ENCODE measurements around the gene HLCS. TPM values are rescaled to one million over a fixed set of nuclear protein-coding genes. Genes with fewer than 3 reads are reported as not detected.
A peak's percentile ranks its signal among the peaks of the same experiment; 100 is the strongest.

The HLCS gene

DNA sequence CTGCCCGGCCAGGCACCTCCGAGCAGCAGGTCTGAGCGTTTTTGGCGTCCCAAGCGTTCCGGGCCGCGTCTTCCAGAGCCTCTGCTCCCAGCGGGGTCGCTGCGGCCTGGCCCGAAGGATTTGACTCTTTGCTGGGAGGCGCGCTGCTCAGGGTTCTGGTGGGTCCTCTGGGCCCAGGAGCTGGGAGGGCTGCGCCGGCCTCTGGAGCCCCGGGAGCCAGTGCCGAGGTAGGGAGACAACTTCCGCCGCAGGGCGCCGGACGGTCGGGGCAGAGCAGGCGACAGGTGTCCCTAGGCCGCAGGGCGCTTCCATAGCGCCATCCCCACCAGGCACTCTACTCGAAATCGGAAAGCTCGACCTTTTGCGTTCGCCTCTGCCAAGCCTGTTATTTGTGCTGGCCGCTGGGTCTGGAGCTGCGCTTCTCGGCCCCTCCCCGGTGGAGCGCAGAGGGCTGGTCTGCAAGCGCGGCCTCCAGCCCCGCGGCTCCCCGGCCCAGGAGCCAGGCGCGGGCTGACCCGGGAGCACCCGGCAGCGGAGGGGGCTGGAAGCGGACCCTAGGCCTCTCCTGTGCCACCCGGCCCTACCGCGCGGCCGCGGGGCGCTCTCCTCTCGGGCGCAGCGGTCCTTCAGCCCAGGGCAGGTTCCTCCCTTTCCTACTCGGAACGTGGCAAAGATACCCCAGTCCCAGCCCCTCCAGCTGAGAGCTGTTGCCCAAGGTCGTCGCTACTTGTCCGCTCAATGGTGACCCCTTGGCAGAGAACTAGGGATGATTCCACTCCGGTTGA is 265.3 kb downstream of the HLCS start:
- H3K4ac ChIP-seq (ENCODE audit: low read length) = no peak overlapping the region
- peaks cover 3% of the 10 kb centered on the region for H3K79me1 ChIP-seq (ENCODE audit: low read depth, low read length)
- H4K91ac ChIP-seq (ENCODE audit: low read depth, low read length, poor library complexity) = no peak overlapping the region
- H3K9ac ChIP-seq (ENCODE audit: low read depth, low read length, poor library complexity) = no peak overlapping the region
- H3K23ac ChIP-seq (ENCODE audit: low read depth, low read length, poor library complexity) = no peak overlapping the region
- no peak overlapping the region for H4K8ac ChIP-seq (ENCODE audit: low read depth, low read length)
- no peak overlapping the region for H3K27ac ChIP-seq (replicated peaks; ENCODE audit: low read length)
- DNase-seq (ENCODE audit: low spot score) = peak; percentile 54
- H3K4me2 ChIP-seq (ENCODE audit: insufficient read depth, low read length, poor library complexity, severe bottlenecking) = peak overlapping the region; percentile 68
- H2AFZ ChIP-seq (ENCODE audit: low read length) = peak overlapping the region; percentile 92
- no peaks in the 10 kb centered on the region for H3K36me3 ChIP-seq (replicated peaks in 1 of 2; ENCODE audit: control insufficient read depth in 2 of 2, insufficient read depth in 2 of 2, low read length in 2 of 2)
- H3K4me1 ChIP-seq (ENCODE audit: control insufficient read depth in 2 of 2, insufficient read depth in 1 of 2, low read depth in 1 of 2, low read length in 2 of 2) = peaks cover 8 to 25% of the 10 kb centered on the region in 2 donors
- peak overlapping the region; percentile 88 for H3K18ac ChIP-seq (ENCODE audit: low read length)
- no CpG with 5 or more reads among the region's 65 CpGs for WGBS, 2 donors (ENCODE audit: extremely low coverage in 2 of 2, insufficient read length in 2 of 2, insufficient replicate concordance in 1 of 2)
- no peak overlapping the region for H2BK120ac ChIP-seq (ENCODE audit: low read depth, low read length)
- H2BK15ac ChIP-seq (ENCODE audit: low read length) = no peak overlapping the region
- peak overlapping the region; percentile 73 for H2AK5ac ChIP-seq (ENCODE audit: low read depth, low read length)
- H3K14ac ChIP-seq (ENCODE audit: low read length) = no peak overlapping the region
- H3K27me3 ChIP-seq (ENCODE audit: control insufficient read depth in 3 of 3, insufficient read depth in 3 of 3, low read depth in 1 of 3, low read length in 3 of 3) = peaks cover 93 to 99% (median 98%) of the 10 kb centered on the region in 3 experiments
- H3K9me3 ChIP-seq (replicated peaks in 1 of 2; ENCODE audit: control insufficient read depth in 2 of 2, insufficient read depth in 1 of 2, low read depth in 1 of 2, low read length in 2 of 2) = peaks cover 3% of the 10 kb centered on the region in 2 donors
- H2BK5ac ChIP-seq (ENCODE audit: low read length) = no peak overlapping the region
- peak overlapping the region; percentile 25 to 36 for H3K4me3 ChIP-seq (ENCODE audit: low read length in 2 of 2)
- H2BK12ac ChIP-seq (ENCODE audit: low read length) = no peak overlapping the region

Small RNAs within 50 kb of the gene (small RNA-seq; reads per million reads assigned to genes)
- gene RF00019 (ENCODE audit: insufficient read depth) (not detected), gene RNA5SP491 (ENCODE audit: insufficient read depth) (13.4 reads per million, percentile 68 among the genes with 10 or more reads in this experiment)

All from neuronal stem cell (in vitro differentiated cells).